WERI-Rb-1 (cell line): Measurements from ENCODE around the gene PRDX2.

ENCODE experiments used
- DNase-seq: peaks from one replicate; pipeline ENCODE4 v3.0.0-alpha.2; 2020
- H3K27ac ChIP-seq: fragments of 250-450 bp; sonication (Bioruptor Pico); 2 replicates; pipeline ENCODE4 v1.5.1; 2020; ENCODE audit warnings: mild to moderate bottlenecking, moderate library complexity
- H3K27me3 ChIP-seq: fragments of 250-450 bp; sonication (Bioruptor Pico); 2 replicates; pipeline ENCODE4 v1.5.1; 2021; ENCODE audit warnings: mild to moderate bottlenecking, low read depth, moderate library complexity; ENCODE audit not compliant: insufficient read depth, severe bottlenecking
- H3K36me3 ChIP-seq: fragments of 250-450 bp; sonication (Bioruptor Pico); 2 replicates; pipeline ENCODE4 v1.5.1; 2020; ENCODE audit warnings: mild to moderate bottlenecking, moderate library complexity
- H3K4me3 ChIP-seq: 2 replicates; pipeline ENCODE4 v1.5.1; 2011; ENCODE audit warnings: low read depth, mild to moderate bottlenecking, control low read depth, low read length
- H3K9me3 ChIP-seq: fragments of 250-450 bp; sonication (Bioruptor Pico); 2 replicates; pipeline ENCODE4 v1.5.1; 2021; ENCODE audit warnings: mild to moderate bottlenecking, moderate library complexity; ENCODE audit not compliant: severe bottlenecking
- TF ChIP-seq, protein P1 (sequence below): IDR thresholded peaks from 2 replicates; pipeline ENCODE4 v1.5.1; 2011; ENCODE audit warnings: low read depth, mild to moderate bottlenecking, control low read depth, inconsistent platforms, low read length

Gene PRDX2

DNA sequence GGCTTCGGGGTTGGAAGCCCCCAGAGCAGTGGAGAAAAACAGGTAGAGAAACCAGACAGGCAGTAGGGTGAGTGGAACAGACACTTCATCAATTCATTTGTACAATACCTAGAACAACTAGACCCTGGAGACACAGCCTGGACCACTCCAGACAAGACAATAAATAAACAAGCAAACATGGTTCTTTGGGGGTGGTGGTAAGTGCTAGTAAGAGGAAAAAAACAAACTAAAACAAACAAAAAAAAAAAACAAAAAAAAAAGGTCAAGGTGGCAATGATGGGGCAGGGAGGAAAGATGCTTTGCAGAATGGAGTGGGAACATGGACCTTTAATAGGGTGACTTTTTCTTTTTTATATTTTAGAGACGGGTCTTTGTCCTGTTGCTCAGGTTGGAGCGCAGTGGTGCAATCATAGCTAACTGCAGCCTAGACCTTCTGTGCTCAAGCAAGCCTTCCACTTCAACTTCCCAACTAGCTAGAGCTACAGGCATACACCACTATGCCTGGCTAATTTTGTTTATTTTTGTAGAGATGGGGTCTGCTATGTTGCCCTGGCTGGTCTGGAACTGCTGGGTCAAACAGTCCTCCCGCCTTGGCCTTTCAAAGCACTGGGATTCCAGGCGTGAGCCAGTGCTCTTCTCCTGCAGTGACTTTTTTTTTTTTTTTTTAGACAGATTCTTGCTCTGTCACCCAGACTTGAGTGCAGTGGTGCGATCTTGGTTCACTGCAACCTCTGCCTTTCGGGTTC is 7.2 kb downstream of the PRDX2 start:
- Histone ChIP-seq H3K4me3 (peak overlapping the region; percentile 81), H3K36me3 (peaks cover 20% of the 10 kb centered on the region), H3K9me3 (no peaks in the 10 kb centered on the region), H3K27ac (peak overlapping the region; percentile 83), H3K27me3 (no peaks in the 10 kb centered on the region)
- DNase-seq: no peak
- TF ChIP-seq, protein P1, sequence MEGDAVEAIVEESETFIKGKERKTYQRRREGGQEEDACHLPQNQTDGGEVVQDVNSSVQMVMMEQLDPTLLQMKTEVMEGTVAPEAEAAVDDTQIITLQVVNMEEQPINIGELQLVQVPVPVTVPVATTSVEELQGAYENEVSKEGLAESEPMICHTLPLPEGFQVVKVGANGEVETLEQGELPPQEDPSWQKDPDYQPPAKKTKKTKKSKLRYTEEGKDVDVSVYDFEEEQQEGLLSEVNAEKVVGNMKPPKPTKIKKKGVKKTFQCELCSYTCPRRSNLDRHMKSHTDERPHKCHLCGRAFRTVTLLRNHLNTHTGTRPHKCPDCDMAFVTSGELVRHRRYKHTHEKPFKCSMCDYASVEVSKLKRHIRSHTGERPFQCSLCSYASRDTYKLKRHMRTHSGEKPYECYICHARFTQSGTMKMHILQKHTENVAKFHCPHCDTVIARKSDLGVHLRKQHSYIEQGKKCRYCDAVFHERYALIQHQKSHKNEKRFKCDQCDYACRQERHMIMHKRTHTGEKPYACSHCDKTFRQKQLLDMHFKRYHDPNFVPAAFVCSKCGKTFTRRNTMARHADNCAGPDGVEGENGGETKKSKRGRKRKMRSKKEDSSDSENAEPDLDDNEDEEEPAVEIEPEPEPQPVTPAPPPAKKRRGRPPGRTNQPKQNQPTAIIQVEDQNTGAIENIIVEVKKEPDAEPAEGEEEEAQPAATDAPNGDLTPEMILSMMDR: no peak

- H3K36me3 ChIP-seq: peaks cover 12% of the 10 kb centered on the region
- peak overlapping the region; percentile 83 for H3K27ac ChIP-seq
Measured at GRCh38 chr19:12793290-12794195, 8.1 kb downstream of the PRDX2 start.

DNA sequence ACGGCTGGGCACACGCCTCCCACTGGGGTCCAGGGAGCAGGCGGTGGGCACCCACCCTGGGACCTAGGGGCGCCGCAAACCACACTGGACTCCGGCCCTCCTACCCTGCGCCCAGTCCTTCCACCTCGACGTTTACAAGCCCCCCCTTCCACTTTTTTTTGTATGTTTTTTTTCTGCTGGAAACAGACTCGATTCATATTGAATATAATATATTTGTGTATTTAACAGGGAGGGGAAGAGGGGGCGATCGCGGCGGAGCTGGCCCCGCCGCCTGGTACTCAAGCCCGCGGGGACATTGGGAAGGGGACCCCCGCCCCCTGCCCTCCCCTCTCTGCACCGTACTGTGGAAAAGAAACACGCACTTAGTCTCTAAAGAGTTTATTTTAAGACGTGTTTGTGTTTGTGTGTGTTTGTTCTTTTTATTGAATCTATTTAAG is 8.7 kb downstream of the PRDX2 start:
- peaks cover 5% of the 10 kb centered on the region for H3K36me3 ChIP-seq
- peak overlapping the region; percentile 83 for H3K27ac ChIP-seq
- TF ChIP-seq, protein P1: no peak
- no peaks in the 10 kb centered on the region for H3K9me3 ChIP-seq
- H3K27me3 ChIP-seq: no peaks in the 10 kb centered on the region
- H3K4me3 ChIP-seq: peak overlapping the region; percentile 81
- no peak for DNase-seq

More at GRCh38 chr19:12793290-12794195, 8.1 kb downstream of the PRDX2 start:
- TF ChIP-seq, protein P1: no peak
- Histone ChIP-seq H3K9me3 (no peaks in the 10 kb centered on the region), H3K27me3 (no peaks in the 10 kb centered on the region), H3K4me3 (peak overlapping the region; percentile 81)
- DNase-seq: peak; percentile 89

GRCh38 chr19:12792051-12792852 is 9.3 kb downstream of the PRDX2 start:
- DNase-seq: peak; percentile 70
- TF ChIP-seq, protein P1: no peak
- H3K36me3 ChIP-seq: peaks cover 5% of the 10 kb centered on the region
- no peaks in the 10 kb centered on the region for H3K27me3 ChIP-seq
- H3K27ac ChIP-seq: peak overlapping the region; percentile 83
- peak overlapping the region; percentile 81 for H3K4me3 ChIP-seq
- H3K9me3 ChIP-seq: no peaks in the 10 kb centered on the region

- Histone ChIP-seq H3K27me3 (no peaks in the 10 kb centered on the region), H3K27ac (peak within 1 kb of the TSS; percentile 96), H3K9me3 (no peaks in the 10 kb centered on the region), H3K36me3 (no peaks in the 10 kb centered on the region; the same call in 1 of the 2 replicates), H3K4me3 (peak within 1 kb of the TSS; percentile 81)
- TF ChIP-seq, protein P1: no peak
- DNase-seq: peak; percentile 95
Measured at GRCh38 chr19:12791345-12792050, 10.1 kb downstream of the PRDX2 start, which contains the start of gene JUNB. Gene JUNB, plus strand, starts transcription at chr19:12791486. Its CDS starts 286 bp downstream, at chr19:12791772.
